Activated CD8-positive, alpha-beta memory T cell treated with anti-CD3 and anti-CD28 coated beads for 48 hours (primary cell): ENCODE results near the gene ISYNA1.
A peak's percentile ranks its signal among the peaks of the same experiment; 100 is the strongest.

Source experiments
- DNase-seq, 3 experiments: peaks; one replicate each; pipeline ENCODE4 v3.0.0-alpha.2; 2020; ENCODE audit warnings: low read depth in 2 of 3, low spot score in 2 of 3

Gene ISYNA1

GRCh38 chr19:18437491-18438330, at the start of gene ISYNA1:
Gene ISYNA1, minus strand, starts transcription at chr19:18438133. Its CDS starts 154 bp downstream, at chr19:18437979.
- DNase-seq, result no peak

GRCh38 chr19:18486746-18487145, 48.8 kb upstream of the ISYNA1 start:
- no peak for DNase-seq

GRCh38 chr19:18484992-18485391, 47.1 kb upstream of the ISYNA1 start:
- DNase-seq, result no peak

- no peak for DNase-seq
Observed at GRCh38 chr19:18483119-18483890, 45.4 kb upstream of the ISYNA1 start.

- no peak for DNase-seq
Observed at GRCh38 chr19:18481505-18482222, 43.7 kb upstream of the ISYNA1 start.

GRCh38 chr19:18480006-18480691, 42.2 kb upstream of the ISYNA1 start:
- no peak for DNase-seq

- peak; percentile 34 to 64 (median 63) for DNase-seq
Observed at GRCh38 chr19:18478545-18479311, 40.8 kb upstream of the ISYNA1 start.

- DNase-seq, result no peak
Observed at GRCh38 chr19:18477974-18478373, 40.0 kb upstream of the ISYNA1 start.

- DNase-seq, result no peak
Observed at GRCh38 chr19:18477042-18477779, 39.3 kb upstream of the ISYNA1 start.

- DNase-seq, result no peak
Observed at GRCh38 chr19:18476507-18477041, 38.6 kb upstream of the ISYNA1 start.

GRCh38 chr19:18475762-18476331, 37.9 kb upstream of the ISYNA1 start:
- DNase-seq, result no peak

GRCh38 chr19:18475004-18475453, 37.1 kb upstream of the ISYNA1 start:
- no peak for DNase-seq

GRCh38 chr19:18474366-18474887, 36.5 kb upstream of the ISYNA1 start:
- DNase-seq, result no peak

- DNase-seq, result no peak
Observed at GRCh38 chr19:18473706-18474087, 35.8 kb upstream of the ISYNA1 start.

GRCh38 chr19:18473003-18473705, 35.2 kb upstream of the ISYNA1 start:
- DNase-seq, result no peak

- no peak for DNase-seq
Observed at GRCh38 chr19:18470787-18471186, 32.9 kb upstream of the ISYNA1 start.

- DNase-seq, result peak in 2 of 3 experiments; percentile 60 to 71
Observed at GRCh38 chr19:18469069-18469846, 31.3 kb upstream of the ISYNA1 start.
